Iris pigment epithelial cell (primary cell): Measurements from ENCODE around the gene ZBP1.
"Not testable (repeated sequence)": the region's sequence is repeated elsewhere in the genome, so short reads cannot be mapped to it uniquely, and the experiment has no call there.

ENCODE experiments used
- DNase-seq: peaks from one replicate; pipeline ENCODE4 v3.0.0-alpha.2; 2011; ENCODE audit warnings: low read depth

ZBP1 gene

GRCh38 chr20:57647006-57647932 lies 27.0 kb upstream of the ZBP1 start:
- DNase-seq = no peak

- no peak for DNase-seq
Observed at GRCh38 chr20:57638895-57639236, 18.6 kb upstream of the ZBP1 start.

GRCh38 chr20:57638173-57638894 lies 18.1 kb upstream of the ZBP1 start:
- DNase-seq = peak; percentile 27

GRCh38 chr20:57633945-57634491 lies 13.8 kb upstream of the ZBP1 start:
- DNase-seq = no peak

GRCh38 chr20:57632286-57632685 lies 12.1 kb upstream of the ZBP1 start:
- no peak for DNase-seq

GRCh38 chr20:57630061-57630460 lies 9.8 kb upstream of the ZBP1 start:
- DNase-seq = no peak

GRCh38 chr20:57629491-57629901 lies 9.3 kb upstream of the ZBP1 start:
- DNase-seq = not testable (repeated sequence)

GRCh38 chr20:57628962-57629308 lies 8.7 kb upstream of the ZBP1 start:
- DNase-seq = not testable (repeated sequence)

GRCh38 chr20:57628047-57628961 lies 8.1 kb upstream of the ZBP1 start:
- peak; percentile 77 for DNase-seq

GRCh38 chr20:57627339-57627738 lies 7.1 kb upstream of the ZBP1 start:
- DNase-seq = no peak

GRCh38 chr20:57625978-57626377 lies 5.8 kb upstream of the ZBP1 start:
- DNase-seq = no peak

- no peak for DNase-seq
Observed at GRCh38 chr20:57625181-57625958, 5.1 kb upstream of the ZBP1 start.

- DNase-seq = no peak
Observed at GRCh38 chr20:57624124-57624523, 3.9 kb upstream of the ZBP1 start.

- DNase-seq = peak; percentile 63
Observed at GRCh38 chr20:57622579-57623381, 2.6 kb upstream of the ZBP1 start.

- DNase-seq = no peak
Observed at GRCh38 chr20:57622201-57622570, 2.0 kb upstream of the ZBP1 start.

- no peak for DNase-seq
Observed at GRCh38 chr20:57621421-57622200, 1.4 kb upstream of the ZBP1 start.

- no peak for DNase-seq
Observed at GRCh38 chr20:57620999-57621398, 773 bp upstream of the ZBP1 start.

- no peak for DNase-seq
Observed at GRCh38 chr20:57619051-57619831, 985 bp downstream of the ZBP1 start.

- no peak for DNase-seq
Observed at GRCh38 chr20:57618764-57619050, 1.5 kb downstream of the ZBP1 start.
